Measurements from ENCODE around the gene PLCH1. TPM values are rescaled to one million over a fixed set of nuclear protein-coding genes. Genes with fewer than 3 reads are reported as not detected.

Gene PLCH1
- total and polyA plus RNA-seq, 2 of the 8 experiments (the other 6 are each of a cell fraction or from before 2014, with no cell fraction given), result 5.8 to 17.2 TPM

DNA sequence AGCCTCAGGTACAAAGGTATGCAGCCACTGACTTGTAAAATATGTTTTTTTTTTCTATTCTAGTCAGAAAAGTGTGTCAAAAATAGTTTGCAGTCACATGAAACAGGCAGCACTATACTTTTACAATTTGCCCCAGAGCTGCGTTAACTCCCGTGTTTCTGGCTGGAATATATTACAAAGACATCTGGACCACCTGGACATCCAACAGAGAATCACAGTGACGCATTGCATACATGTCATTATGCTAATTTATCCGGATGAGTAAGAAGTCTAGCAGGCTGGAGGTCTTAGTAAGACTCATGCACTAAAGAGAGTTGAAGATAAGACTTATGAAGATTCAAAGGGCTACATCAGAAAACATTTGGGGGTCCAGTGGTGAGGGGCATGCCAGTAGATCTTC, 412.2 kb downstream of the PLCH1 start:
- no peaks in the 10 kb centered on the region for H3K4me1 ChIP-seq (replicated peaks in 1 of 4; ENCODE audit: control insufficient read depth in 3 of 4, insufficient read depth in 4 of 4, low read length in 3 of 4)
- H2BK12ac ChIP-seq (ENCODE audit: low read depth, low read length), result no peak overlapping the region
- TF ChIP-seq TEAD4 (IDR thresholded peaks at IDR 0.05; ENCODE audit: low read depth, low read length) (no peak), CBX8 (IDR thresholded peaks at IDR 0.05; ENCODE audit: borderline replicate concordance, low read depth, low read length) (no peak), KDM5A (IDR thresholded peaks at IDR 0.05; ENCODE audit: low read length) (no peak), RXRA (IDR thresholded peaks at IDR 0.05; ENCODE audit: insufficient read depth, low read depth, low read length) (no peak), FOSL1 (IDR thresholded peaks at IDR 0.05; ENCODE audit: insufficient read depth, low read depth, low read length) (no peak), SP4 (IDR thresholded peaks at IDR 0.05; ENCODE audit: low read length) (no peak), ATF3 (IDR thresholded peaks at IDR 0.05; ENCODE audit: insufficient read depth, low read depth, low read length) (no peak), HDAC2 (IDR thresholded peaks at IDR 0.05; ENCODE audit: borderline replicate concordance in 1 of 2, low read depth in 2 of 2, low read length in 2 of 2) (no peak), SUZ12 (IDR thresholded peaks at IDR 0.05; ENCODE audit: low read length) (no peak), BRCA1 (IDR thresholded peaks at IDR 0.05; ENCODE audit: low read depth, low read length) (no peak), TBP (IDR thresholded peaks at IDR 0.05; ENCODE audit: low read depth, low read length) (no peak)
- no peak overlapping the region for H4K91ac ChIP-seq (replicated peaks; ENCODE audit: insufficient read length, low read length)
- no peak overlapping the region for H2BK5ac ChIP-seq (ENCODE audit: low read depth, low read length)
- no peak overlapping the region for H2AK5ac ChIP-seq (ENCODE audit: low read depth, low read length)
- no peak overlapping the region for H3K27ac ChIP-seq (ENCODE audit: low read depth, low read length)
- H4K8ac ChIP-seq (ENCODE audit: extremely low read depth, insufficient read depth, low read length), result no peak overlapping the region
- H3K79me1 ChIP-seq (ENCODE audit: low read depth, low read length), result no peaks in the 10 kb centered on the region
- H3K27me3 ChIP-seq (replicated peaks in 1 of 4; ENCODE audit: control insufficient read depth in 3 of 4, extremely low read depth in 1 of 4, insufficient read depth in 3 of 4, low read length in 3 of 4), result no peaks in the 10 kb centered on the region
- no peaks in the 10 kb centered on the region for H3K9me3 ChIP-seq (ENCODE audit: insufficient read depth in 2 of 2, low read depth in 1 of 2, low read length in 1 of 2)
- H3K9ac ChIP-seq (replicated peaks in 1 of 4; ENCODE audit: extremely low read depth in 1 of 4, low read depth in 3 of 4, low read length in 3 of 4), result no peak overlapping the region
- no peak overlapping the region for H3K4me3 ChIP-seq (ENCODE audit: extremely low read depth in 1 of 4, insufficient read depth in 2 of 4, low read depth in 3 of 4, low read length in 4 of 4)
- H3K23me2 ChIP-seq (ENCODE audit: low read depth, low read length), result no peaks in the 10 kb centered on the region; the same call in 1 of the 2 replicates
- no peaks in the 10 kb centered on the region for H4K20me1 ChIP-seq (replicated peaks in 1 of 2; ENCODE audit: control insufficient read depth in 1 of 2, insufficient read depth in 2 of 2, low read length in 2 of 2)
- FAIRE-seq (no peak), DNase-seq (ENCODE audit: low read depth in 1 of 2, low spot score in 2 of 2) (no peak)
- WGBS, 2 experiments (ENCODE audit: extremely low coverage in 1 of 2, insufficient coverage in 1 of 2, insufficient read length in 1 of 2, insufficient replicate concordance in 2 of 2, low coverage in 1 of 2, low lambda C conversion rate in 2 of 2, missing lambda C conversion rate in 1 of 2), result 75% methylated on average over 4 of the region's 4 CpGs; no CpG with 5 or more reads in 1 of the 2 experiments
- no peak overlapping the region for H2BK20ac ChIP-seq (ENCODE audit: low read length)
- no peaks in the 10 kb centered on the region for H3K36me3 ChIP-seq (ENCODE audit: control insufficient read depth in 2 of 4, insufficient read depth in 4 of 4, low read length in 3 of 4)
- no peak overlapping the region for H3K18ac ChIP-seq (ENCODE audit: extremely low read depth, low read length)
- no peak overlapping the region for H3K4me2 ChIP-seq (ENCODE audit: insufficient read depth in 1 of 2, low read depth in 2 of 2, low read length in 2 of 2)
- no peak overlapping the region for H2BK120ac ChIP-seq (replicated peaks; ENCODE audit: low read depth, low read length)
- H3K4ac ChIP-seq (replicated peaks; ENCODE audit: insufficient read length, low read depth, low read length), result no peak overlapping the region
- H3K79me2 ChIP-seq (ENCODE audit: control insufficient read depth in 1 of 2, insufficient read depth in 2 of 2, low read length in 2 of 2), result no peaks in the 10 kb centered on the region
- ChIA-PET CTCF (ENCODE audit: partially characterized antibody) (interaction anchor here (1.8 kb wide), 1 partner anchor 10 kb away, joined by 10 read pairs; no protein-coding TSS in a partner anchor), POLR2A (ENCODE audit: partially characterized antibody) (no interaction called here)
- H4K5ac ChIP-seq (ENCODE audit: insufficient read length, low read depth, low read length), result no peak overlapping the region
- H3K23ac ChIP-seq (ENCODE audit: insufficient read length), result no peak overlapping the region
- H2BK15ac ChIP-seq (ENCODE audit: low read length), result no peak overlapping the region
- H2AFZ ChIP-seq (ENCODE audit: low read length), result no peak overlapping the region
- H3K56ac ChIP-seq (replicated peaks; ENCODE audit: insufficient read length, low read depth, low read length), result no peak overlapping the region
- no peak overlapping the region for H3K14ac ChIP-seq (ENCODE audit: insufficient read length)

All from H1 (cell line).